IMR-90 (cell line): Measurements from ENCODE around the gene ATP2B2. TPM values are rescaled to one million over a fixed set of nuclear protein-coding genes. Genes with fewer than 3 reads are reported as not detected.

Experiments
- ATAC-seq: fragments of 200-7000 bp; cut with Tn5 transposase; 2 replicates; pipeline ENCODE4 v1.9.1; 2020; ENCODE audit warnings: low read depth, mild to moderate bottlenecking, moderate library complexity
- BruUV-seq: library from RNA; stranded (reverse); fragments of 400-500 nt; replicated peaks from 2 replicates; lab custom pipeline; 2021; lab: Mats Ljungman, UMichigan
- CTCF ChIA-PET: fragments of 300-600 bp; formaldehyde crosslinking; extraction: SDS; loops from one replicate; lab custom pipeline; 2021; ENCODE audit warnings: antibody characterized with exemption; lab: Yijun Ruan, JAX
- POLR2A ChIA-PET: fragments of 300-600 bp; sonication (Branson Sonifier 250); formaldehyde crosslinking; loops from one replicate; lab custom pipeline; 2022; ENCODE audit warnings: antibody characterized with exemption; ENCODE audit not compliant: unreplicated experiment; lab: Charles Lee
- DNase-seq: peaks from one replicate; pipeline ENCODE4 v3.0.0; 2013
- H2AFZ ChIP-seq: replicated peaks from 2 replicates; pipeline ENCODE3; 2013; ENCODE audit warnings: low read length, mild to moderate bottlenecking; ENCODE audit not compliant: poor library complexity
- H2AK5ac ChIP-seq: 2 replicates; pipeline ENCODE4 v1.6.1; 2013; ENCODE audit warnings: low read depth, low read length, inconsistent platforms
- H2AK9ac ChIP-seq: replicated peaks from 2 replicates; pipeline ENCODE3; 2013; ENCODE audit warnings: mild to moderate bottlenecking, low read depth, low read length, moderate library complexity; ENCODE audit not compliant: poor library complexity
- H2BK120ac ChIP-seq: 2 replicates; pipeline ENCODE4 v1.6.1; 2013; ENCODE audit warnings: low read depth, low read length, inconsistent platforms
- H2BK15ac ChIP-seq: 3 replicates; pipeline ENCODE4 v1.6.1; 2013; ENCODE audit warnings: low read depth, low read length, inconsistent platforms
- H2BK20ac ChIP-seq: 2 replicates; pipeline ENCODE4 v1.6.1; 2013; ENCODE audit warnings: low read depth, mild to moderate bottlenecking, inconsistent platforms, low read length, moderate library complexity
- H2BK5ac ChIP-seq: 2 replicates; pipeline ENCODE4 v1.6.1; 2013; ENCODE audit warnings: mild to moderate bottlenecking, low read depth, low read length, inconsistent platforms; ENCODE audit not compliant: poor library complexity, severe bottlenecking
- H3K14ac ChIP-seq: replicated peaks from 2 replicates; pipeline ENCODE4 v1.6.1; 2013; ENCODE audit warnings: low read depth, low read length, inconsistent platforms
- H3K18ac ChIP-seq: 2 replicates; pipeline ENCODE4 v1.6.1; 2013; ENCODE audit warnings: low read depth, low read length, control low read depth
- H3K23ac ChIP-seq: 2 replicates; pipeline ENCODE4 v1.6.1; 2013; ENCODE audit warnings: low read depth, low read length, inconsistent platforms
- H3K27ac ChIP-seq: 2 replicates; pipeline ENCODE4 v1.5.1; 2013; ENCODE audit warnings: mild to moderate bottlenecking, control low read depth, low read length; ENCODE audit not compliant: insufficient read depth
- H3K27me3 ChIP-seq: 2 replicates; pipeline ENCODE4 v1.6.1; 2013; ENCODE audit warnings: low read length; ENCODE audit not compliant: control insufficient read depth, insufficient read depth
- H3K36me3 ChIP-seq: 2 replicates; pipeline ENCODE4 v1.6.1; 2013; ENCODE audit warnings: low read length, mixed read lengths; ENCODE audit not compliant: control insufficient read depth, insufficient read depth
- H3K4ac ChIP-seq: 2 replicates; pipeline ENCODE4 v1.6.1; 2013; ENCODE audit warnings: low read depth, low read length, inconsistent platforms
- H3K4me1 ChIP-seq: 2 replicates; pipeline ENCODE4 v1.6.1; 2013; ENCODE audit warnings: low read length, mixed read lengths; ENCODE audit not compliant: control insufficient read depth, insufficient read depth
- H3K4me2 ChIP-seq: 2 replicates; pipeline ENCODE4 v1.6.1; 2013; ENCODE audit warnings: low read depth, mild to moderate bottlenecking, control low read depth, low read length, moderate library complexity
- H3K4me3 ChIP-seq: 2 replicates; pipeline ENCODE4 v1.5.1; 2013; ENCODE audit warnings: low read depth, mild to moderate bottlenecking, control low read depth, low read length, moderate library complexity; ENCODE audit not compliant: insufficient read depth
- H3K56ac ChIP-seq: 2 replicates; pipeline ENCODE4 v1.6.1; 2013; ENCODE audit warnings: low read length, inconsistent platforms; ENCODE audit not compliant: insufficient read depth; ENCODE audit errors: extremely low read depth
- H3K79me1 ChIP-seq, 2 experiments: 2 replicates each; pipeline ENCODE4 v1.6.1; 2013; ENCODE audit warnings: low read length in 2 of 2, inconsistent platforms in 1 of 2, low read depth in 1 of 2
- H3K9ac ChIP-seq: 2 replicates; pipeline ENCODE4 v1.6.1; 2013; ENCODE audit warnings: low read depth, low read length, control low read depth
- H3K9me1 ChIP-seq: 2 replicates; pipeline ENCODE4 v1.6.1; 2013; ENCODE audit warnings: low read length, inconsistent platforms; ENCODE audit not compliant: insufficient read depth
- H3K9me3 ChIP-seq: 2 replicates; pipeline ENCODE4 v1.6.1; 2013; ENCODE audit warnings: low read length; ENCODE audit not compliant: control insufficient read depth, insufficient read depth
- H4K20me1 ChIP-seq: 2 replicates; pipeline ENCODE4 v1.6.1; 2013; ENCODE audit warnings: low read length, inconsistent platforms; ENCODE audit not compliant: insufficient read depth
- H4K5ac ChIP-seq: 2 replicates; pipeline ENCODE4 v1.6.1; 2013; ENCODE audit warnings: mild to moderate bottlenecking, low read depth, low read length, control low read depth
- H4K8ac ChIP-seq, 2 experiments: 2 replicates each; pipeline ENCODE4 v1.6.1; 2013; ENCODE audit warnings: low read depth in 2 of 2, low read length in 2 of 2, control low read depth in 1 of 2, inconsistent platforms in 1 of 2
- H4K91ac ChIP-seq: 2 replicates; pipeline ENCODE4 v1.6.1; 2013; ENCODE audit warnings: low read depth, low read length, inconsistent platforms; ENCODE audit not compliant: insufficient read depth
- CHD1 ChIP-seq: IDR thresholded peaks from 2 replicates; pipeline ENCODE4 v1.6.1; 2012; ENCODE audit warnings: low read depth, low read length, improper control_type of control experiment
- ELK1 ChIP-seq: fragments of 150-350 bp; IDR thresholded peaks from 2 replicates; pipeline ENCODE4 v1.6.1; 2016; ENCODE audit warnings: low read depth, mild to moderate bottlenecking, low read length, moderate library complexity, borderline replicate concordance
- MAFK ChIP-seq: IDR thresholded peaks from 2 replicates; pipeline ENCODE4 v1.6.1; 2012; ENCODE audit warnings: low read depth, low read length, improper control_type of control experiment
- MXI1 ChIP-seq: IDR thresholded peaks from 2 replicates; pipeline ENCODE4 v1.6.1; 2012; ENCODE audit warnings: low read depth, mild to moderate bottlenecking, low read length, moderate library complexity, borderline replicate concordance
- RAD21 ChIP-seq: IDR thresholded peaks from 2 replicates; pipeline ENCODE4 v1.6.1; 2012; ENCODE audit warnings: low read length, improper control_type of control experiment
- WGBS, 2 experiments: methylation state at CpG; one replicate each; pipeline versions ENCODE4 v1.1.5 to v1.1.7; 2013; ENCODE audit warnings: missing lambda C conversion rate in 2 of 2; ENCODE audit not compliant: insufficient read length in 1 of 2; ENCODE audit errors: extremely low coverage in 2 of 2; 5-methylcytosine and 5-hydroxymethylcytosine counted together
- dilution Hi-C: fragments of 300-500 bp; cut with HindIII; formaldehyde crosslinking; loops from one replicate; pipeline ENCODE4 v1.14.3; 2018; ENCODE audit warnings: low sequenced_read_pairs; ENCODE audit not compliant: unreplicated experiment
- in situ Hi-C: fragments of 300-500 bp; cut with MboI; formaldehyde crosslinking; loops from 3 replicates; pipeline ENCODE4 v1.14.3; 2019; ENCODE audit warnings: low sequenced_read_pairs, inconsistent platforms, mixed read lengths
- intact Hi-C: fragments of 100-400 bp; cut with micrococcal nuclease; formaldehyde crosslinking; loops from 2 replicates; pipeline ENCODE4 v1.10.0; 2022
- polyA plus RNA-seq, 3 experiments: library from polyadenylated mRNA; depleted of rRNA; stranded (reverse); fragments of >200 nt; gene quantifications; 2 replicates each; pipeline ENCODE4 v1.2.3, GENCODE V29; 2012; ENCODE audit warnings: low replicate concordance in 1 of 3
- total RNA-seq: library from RNA; depleted of rRNA; stranded (reverse); fragments of >200 nt; gene quantifications from 2 replicates; pipeline ENCODE4 v1.2.3, GENCODE V29; 2012

Gene ATP2B2
- total and polyA plus RNA-seq, 2 of the 4 experiments (the other 2 are of a cell fraction), result under 0.01 to 0.02 TPM

- Histone ChIP-seq H2AK9ac (no peak overlapping the region), H3K56ac (no peak overlapping the region), H2BK15ac (no peak overlapping the region), H2BK20ac (no peak overlapping the region), H4K91ac (no peak overlapping the region), H3K9me1 (peaks cover 2% of the 10 kb centered on the region; the same call in 1 of the 2 replicates), H2BK120ac (no peak overlapping the region), H4K8ac (no peak overlapping the region), H3K4me2 (no peak overlapping the region), H3K4me1 (no peaks in the 10 kb centered on the region), H2BK5ac (no peak overlapping the region), H2AFZ (no peak overlapping the region), H3K14ac (no peak overlapping the region), H2AK5ac (no peak overlapping the region), H3K27me3 (peaks cover 20% of the 10 kb centered on the region), H3K4me3 (no peak overlapping the region), H4K20me1 (no peaks in the 10 kb centered on the region), H3K79me1 (no peaks in the 10 kb centered on the region), H3K9me3 (no peaks in the 10 kb centered on the region), H3K27ac (no peak overlapping the region), H3K18ac (no peak overlapping the region), H3K36me3 (no peaks in the 10 kb centered on the region), H4K5ac (no peak overlapping the region), H3K9ac (no peak overlapping the region), H3K4ac (no peak overlapping the region), H3K23ac (no peak overlapping the region)
- TF ChIP-seq ELK1 (no peak), MAFK (no peak), RAD21 (no peak), MXI1 (no peak), CHD1 (no peak)
- BruUV-seq, result no TSS peak
- in situ Hi-C loops, result no loop called here
- dilution Hi-C loops, result no loop called here
- ATAC-seq, result no peak
- ChIA-PET CTCF (no interaction called here), POLR2A (no interaction called here)
- intact Hi-C loops, result no loop called here
- no peak for DNase-seq
- 35% methylated on average over 3 of the region's 7 CpGs; no CpG with 5 or more reads in 1 of the 2 experiments for WGBS, 2 experiments
Measured at GRCh38 chr3:10453431-10454163, 51.8 kb downstream of the ATP2B2 start.
